GM12801 (cell line): ENCODE measurements around the gene PCYOX1L.

ENCODE experiments used
- CTCF ChIP-seq: IDR thresholded peaks from one replicate; pipeline ENCODE4 v1.5.1; 2011; ENCODE audit warnings: control low read depth; ENCODE audit not compliant: insufficient read length; ENCODE audit errors: extremely low read depth

PCYOX1L gene

GRCh38 chr5:149352169-149352568, 5.7 kb upstream of the PCYOX1L start:
- no peak for TF ChIP-seq CTCF

GRCh38 chr5:149353911-149354310, 3.9 kb upstream of the PCYOX1L start:
- TF ChIP-seq CTCF, result no peak

GRCh38 chr5:149355688-149356087, 2.2 kb upstream of the PCYOX1L start:
- no peak for TF ChIP-seq CTCF

GRCh38 chr5:149356391-149356790, 1.5 kb upstream of the PCYOX1L start:
- TF ChIP-seq CTCF, result no peak

GRCh38 chr5:149358294-149358651, 427 bp downstream of the PCYOX1L start:
- no peak for TF ChIP-seq CTCF

- no peak for TF ChIP-seq CTCF
Observed at GRCh38 chr5:149358868-149359495, 1.1 kb downstream of the PCYOX1L start.

- no peak for TF ChIP-seq CTCF
Observed at GRCh38 chr5:149360272-149360671, 2.4 kb downstream of the PCYOX1L start.

GRCh38 chr5:149362541-149362940, 4.7 kb downstream of the PCYOX1L start:
- no peak for TF ChIP-seq CTCF
